ENCODE measurements around the gene CLMP.
"Not testable (repeated sequence)": the region's sequence is repeated elsewhere in the genome, so short reads cannot be mapped to it uniquely, and the experiment has no call there.

The CLMP gene

GRCh38 chr11:123073343-123074057, 121.5 kb downstream of the CLMP start:
- DNase-seq: no peak

DNA sequence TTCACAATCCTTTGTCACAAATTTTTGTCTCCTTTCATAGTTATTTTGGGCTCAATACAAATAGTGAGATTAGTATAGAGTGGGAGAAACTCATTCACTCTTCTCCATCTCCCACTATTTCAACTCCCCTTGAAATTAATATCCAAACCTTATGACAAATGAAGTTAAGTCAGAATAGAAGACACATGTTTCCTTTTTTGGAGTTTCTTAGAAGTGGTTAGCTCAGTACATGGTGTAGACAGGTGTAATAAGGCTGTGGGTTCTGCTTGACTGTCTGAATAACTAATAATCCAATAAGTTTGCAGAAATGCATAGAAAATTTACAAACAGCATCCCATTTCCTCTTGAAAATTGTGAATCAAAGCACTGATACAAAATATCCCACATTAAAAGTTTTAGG, 122.3 kb downstream of the CLMP start:
- DNase-seq: no peak

DNA sequence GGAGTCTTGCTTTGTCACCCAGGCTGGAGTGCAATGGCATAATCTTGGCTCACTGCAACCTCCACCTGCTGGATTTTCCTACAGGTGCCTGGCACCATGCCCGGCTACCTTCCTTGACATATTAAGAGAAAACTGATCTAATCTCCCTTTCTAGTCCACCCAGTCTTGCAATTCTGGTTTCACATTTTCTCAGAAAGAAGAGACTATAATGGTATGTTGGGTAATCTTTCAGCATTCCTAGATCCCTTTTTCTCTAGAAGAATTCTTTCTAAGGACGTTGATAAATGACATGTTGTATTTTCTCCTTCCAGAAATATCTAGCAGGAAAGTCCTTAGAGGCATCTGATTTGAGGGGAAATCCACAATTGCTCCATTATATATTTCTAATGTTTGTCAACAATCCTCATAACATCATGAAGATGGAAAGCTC, 122.7 kb downstream of the CLMP start:
- DNase-seq: no peak

- no peak for DNase-seq
Measured at GRCh38 chr11:123069908-123070821, 124.9 kb downstream of the CLMP start.

GRCh38 chr11:123065621-123066020, 129.4 kb downstream of the CLMP start:
- no peak for DNase-seq

GRCh38 chr11:123063826-123064657, 131.0 kb downstream of the CLMP start:
- no peak for DNase-seq

DNA sequence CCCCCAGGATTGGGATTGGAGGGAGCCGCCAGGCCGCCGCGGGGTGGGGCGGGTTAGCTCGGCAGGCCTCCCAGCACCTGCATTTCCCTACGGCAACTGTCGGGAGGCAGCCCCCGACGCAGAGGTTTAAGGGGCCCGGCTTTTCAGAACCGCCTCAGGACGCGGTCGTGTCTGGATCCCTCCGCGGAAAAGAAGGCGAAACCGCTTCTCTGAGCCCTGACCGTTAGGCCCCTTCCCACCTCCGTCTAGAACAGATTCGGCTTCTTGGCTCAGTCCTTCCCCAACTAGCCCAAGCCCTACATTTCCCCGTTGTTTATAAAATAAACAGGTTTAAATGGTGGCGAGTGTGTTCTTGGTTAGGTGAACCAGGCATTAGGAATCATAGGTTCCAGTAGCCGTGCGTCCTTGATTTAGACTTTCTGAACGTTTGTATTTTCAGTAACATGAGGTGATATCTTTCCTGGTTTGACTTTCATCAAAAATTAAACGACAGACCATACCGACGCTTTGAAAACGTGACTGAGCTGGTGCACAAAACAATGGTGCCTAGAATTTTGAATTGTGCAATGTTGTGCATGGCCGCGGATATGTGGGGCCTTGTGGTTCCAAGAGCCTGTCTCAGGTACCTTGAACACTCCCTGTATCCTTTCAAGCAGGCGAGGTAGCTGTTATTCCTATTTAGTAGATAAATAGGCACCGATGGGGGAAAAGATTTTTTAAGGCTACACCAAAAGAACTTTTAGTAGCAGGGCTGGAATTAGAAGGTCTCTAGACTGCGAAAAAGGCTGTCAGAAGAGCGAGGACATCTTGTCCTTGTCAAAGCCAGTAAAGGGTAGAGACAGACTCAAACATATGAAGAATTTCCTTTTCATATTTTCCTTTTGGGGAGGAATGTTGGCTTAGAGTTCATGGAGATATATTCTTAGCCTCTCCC, 131.9 kb downstream of the CLMP start:
- DNase-seq: peak; percentile 39

- DNase-seq: peak; percentile 100
Measured at GRCh38 chr11:123062158-123062891, 132.7 kb downstream of the CLMP start.

DNA sequence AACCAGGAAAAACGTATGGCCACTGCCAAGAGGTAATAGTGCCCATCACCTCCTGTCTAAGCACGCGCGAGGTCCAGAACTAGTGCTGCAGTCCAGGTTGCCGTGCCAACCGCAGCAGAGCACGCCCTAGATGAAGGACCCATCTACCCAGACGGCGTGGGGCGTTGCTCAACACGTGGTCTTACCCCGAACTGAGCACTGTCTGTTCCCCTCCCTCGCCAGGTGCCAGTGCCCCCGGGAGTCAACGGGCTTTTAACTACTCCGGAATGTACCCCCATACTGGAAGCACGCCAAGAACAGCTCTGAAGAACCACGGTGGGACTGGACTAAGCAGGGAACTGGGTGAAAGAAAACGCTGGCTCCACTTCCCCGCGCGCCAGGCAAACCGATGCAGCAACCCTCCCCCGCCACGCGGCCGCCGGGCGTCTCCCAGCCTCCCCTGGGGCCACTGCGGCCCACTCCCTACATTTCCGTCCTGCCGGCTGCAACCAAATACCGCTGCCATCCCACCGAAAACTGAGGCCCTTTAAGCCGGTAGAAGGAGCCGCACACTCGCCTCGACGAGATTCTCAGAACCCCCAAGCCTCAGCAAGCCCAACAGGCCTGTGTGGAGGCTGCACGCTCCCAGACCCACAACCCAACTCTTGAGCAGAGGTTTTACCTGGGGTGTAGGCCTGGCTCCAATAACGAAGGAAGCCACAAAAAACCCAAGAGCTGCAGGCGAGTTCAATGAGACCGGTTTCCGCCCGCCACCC, 133.5 kb downstream of the CLMP start, which contains the start of gene HSPA8:
TSS of gene HSPA8 (minus strand) at position 734 of the 755 bp plus-strand sequence. CDS start 812 bp downstream, outside the sequence.
- peak; percentile 74 for DNase-seq

GRCh38 chr11:123060277-123061000, 134.6 kb downstream of the CLMP start:
- DNase-seq: peak; percentile 34

DNA sequence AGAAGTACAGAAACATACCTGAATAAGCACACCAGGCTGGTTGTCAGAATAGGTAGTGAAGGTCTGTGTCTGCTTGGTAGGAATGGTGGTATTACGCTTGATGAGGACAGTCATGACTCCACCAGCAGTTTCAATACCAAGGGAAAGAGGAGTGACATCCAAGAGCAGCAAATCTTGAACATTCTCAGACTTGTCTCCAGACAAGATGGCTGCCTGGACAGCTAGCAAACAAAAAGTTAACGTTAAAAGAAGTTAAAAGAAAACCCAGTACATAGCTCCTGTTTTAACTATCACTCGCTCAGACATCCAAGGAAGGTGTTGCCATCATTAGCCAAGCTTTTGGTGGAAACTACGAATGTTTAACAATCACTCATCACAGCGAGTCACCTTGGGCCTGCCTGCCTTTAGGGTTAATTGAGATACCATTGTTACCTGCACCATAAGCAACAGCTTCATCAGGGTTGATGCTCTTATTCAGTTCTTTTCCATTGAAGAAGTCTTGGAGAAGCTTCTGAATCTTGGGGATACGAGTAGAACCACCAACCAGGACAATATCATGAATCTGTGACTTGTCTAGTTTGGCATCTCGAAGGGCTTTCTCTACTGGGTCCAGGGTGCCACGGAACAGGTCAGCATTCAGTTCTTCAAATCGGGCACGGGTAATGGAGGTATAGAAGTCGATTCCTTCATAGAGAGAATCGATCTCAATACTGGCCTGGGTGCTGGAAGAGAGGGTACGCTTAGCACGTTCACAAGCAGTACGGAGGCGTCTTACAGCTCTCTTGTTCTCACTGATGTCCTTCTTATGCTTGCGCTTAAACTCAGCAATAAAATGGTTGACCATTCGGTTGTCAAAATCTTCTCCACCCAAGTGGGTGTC, 135.8 kb downstream of the CLMP start:
- not testable (repeated sequence) for DNase-seq

DNA sequence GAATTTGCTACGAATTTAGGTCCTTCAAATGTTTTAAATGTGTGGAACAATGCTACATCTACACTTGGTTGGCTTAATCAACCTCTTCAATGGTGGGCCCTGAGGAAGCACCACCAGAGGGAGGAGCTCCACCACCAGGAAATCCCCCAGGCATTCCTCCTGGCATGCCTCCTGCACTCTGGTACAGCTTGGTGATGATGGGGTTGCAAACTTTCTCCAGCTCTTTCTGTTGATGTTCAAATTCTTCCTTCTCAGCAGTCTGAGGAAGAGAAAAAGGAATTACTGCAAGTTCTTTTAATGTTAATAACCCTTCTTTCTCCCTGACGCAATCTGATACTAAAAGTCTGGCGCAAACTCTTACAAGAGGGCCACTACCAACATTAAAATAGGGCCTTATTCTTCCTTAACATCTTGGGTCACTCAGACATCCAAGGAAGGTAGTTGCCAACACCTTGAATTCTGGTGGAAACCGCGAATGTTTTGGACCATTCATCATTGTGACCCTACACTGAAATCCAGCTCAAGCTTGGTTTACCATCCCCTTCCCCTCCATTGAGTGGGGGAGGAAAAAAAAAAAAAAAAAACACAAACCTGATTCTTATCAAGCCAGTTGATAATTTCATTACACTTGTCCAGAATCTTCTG, 137.3 kb downstream of the CLMP start:
- no peak for DNase-seq

DNA sequence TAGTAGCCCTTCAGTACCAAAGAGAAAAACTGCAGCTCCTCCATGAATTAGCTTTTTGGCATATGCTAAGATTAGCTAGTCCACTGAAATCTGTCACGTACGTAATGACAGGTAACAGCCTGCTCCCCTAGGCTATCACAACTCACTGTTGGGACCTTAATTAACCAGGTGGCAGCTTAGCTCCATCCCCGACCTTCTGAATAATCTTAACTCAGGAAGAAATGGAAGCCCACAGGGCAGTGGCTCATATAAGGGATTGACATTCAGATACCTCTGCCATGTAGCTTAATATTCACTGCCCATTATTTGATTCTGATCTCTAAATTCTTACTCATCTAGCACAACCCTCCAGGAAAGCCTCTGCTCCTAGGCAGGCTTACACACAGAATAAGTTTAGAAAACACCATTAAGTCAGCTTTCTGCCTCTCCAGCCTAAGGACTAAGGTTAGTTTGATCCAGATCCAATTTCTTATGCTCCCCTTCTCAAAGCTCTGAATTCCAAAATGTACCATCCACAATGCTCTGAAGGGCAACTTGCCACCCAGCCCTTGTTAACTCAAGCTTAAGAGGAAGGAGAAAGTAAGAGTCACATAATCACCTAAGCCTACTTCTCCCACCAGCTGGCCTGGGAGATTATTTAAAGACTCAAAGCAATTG, 138.1 kb downstream of the CLMP start:
- no peak for DNase-seq

GRCh38 chr11:123055191-123055901, 139.7 kb downstream of the CLMP start:
- DNase-seq: no peak

- DNase-seq: no peak
Measured at GRCh38 chr11:123054301-123055065, 140.6 kb downstream of the CLMP start.

Measured in activated naive CD4-positive, alpha-beta T cell treated with anti-CD3 and anti-CD28 coated beads, Interleukin-2, amount 50 U/mL, for 16 hours (primary cell).